ENCODE results near the gene RNF4.
"Not testable (repeated sequence)": the region's sequence is repeated elsewhere in the genome, so short reads cannot be mapped to it uniquely, and the experiment has no call there.

RNF4 gene

DNA sequence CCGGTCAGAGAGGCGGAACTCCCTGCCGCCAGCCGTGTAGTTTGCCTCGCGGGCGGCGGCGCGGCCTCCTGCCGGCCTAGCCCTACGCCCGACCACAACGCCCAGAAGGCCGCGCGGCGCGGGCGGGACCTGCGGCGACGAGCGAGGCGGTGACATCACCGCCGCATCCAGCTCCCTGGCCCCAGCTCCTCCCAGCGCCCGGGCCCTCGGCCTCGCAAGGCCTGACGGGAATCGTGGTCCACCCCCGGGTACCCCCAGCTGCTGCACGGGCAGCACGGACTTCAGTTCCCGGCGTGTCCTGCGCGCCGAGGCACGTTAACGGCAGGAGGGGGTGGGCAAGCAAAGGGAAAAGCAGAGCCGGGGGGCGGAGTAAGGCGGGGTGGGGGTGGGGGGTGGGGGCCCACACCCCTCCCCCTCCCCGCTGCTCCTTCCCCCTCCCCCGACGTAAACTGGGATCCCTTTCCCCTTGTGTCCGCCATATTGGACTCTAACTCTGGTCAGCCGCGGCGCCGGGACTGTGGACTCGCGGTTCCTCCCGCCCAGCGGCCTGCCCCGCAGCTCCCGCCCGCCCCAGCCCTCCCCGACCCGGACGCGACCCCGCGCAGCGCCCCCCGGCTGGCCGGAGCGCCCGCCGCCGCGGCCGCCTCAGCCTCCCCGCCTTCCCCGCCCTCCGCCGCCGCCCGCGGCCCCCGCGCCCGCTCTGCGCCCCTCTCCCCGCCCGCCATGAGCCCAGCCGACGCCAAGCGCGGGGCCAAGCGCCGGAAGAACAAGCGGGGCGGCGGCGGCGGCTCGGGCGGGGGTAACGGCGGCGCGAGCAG is 67.5 kb downstream of the RNF4 start, which contains the start of gene FAM193A:
Gene FAM193A (plus strand): TSS at position 455 of the 818 bp plus-strand sequence. CDS start 269 bp downstream, at position 724.
- DNase-seq, result peak; percentile 83

- DNase-seq, result no peak
Measured at GRCh38 chr4:2537011-2537830, 68.3 kb downstream of the RNF4 start.

GRCh38 chr4:2543580-2544191 is 74.8 kb downstream of the RNF4 start:
- DNase-seq, result not testable (repeated sequence)

DNA sequence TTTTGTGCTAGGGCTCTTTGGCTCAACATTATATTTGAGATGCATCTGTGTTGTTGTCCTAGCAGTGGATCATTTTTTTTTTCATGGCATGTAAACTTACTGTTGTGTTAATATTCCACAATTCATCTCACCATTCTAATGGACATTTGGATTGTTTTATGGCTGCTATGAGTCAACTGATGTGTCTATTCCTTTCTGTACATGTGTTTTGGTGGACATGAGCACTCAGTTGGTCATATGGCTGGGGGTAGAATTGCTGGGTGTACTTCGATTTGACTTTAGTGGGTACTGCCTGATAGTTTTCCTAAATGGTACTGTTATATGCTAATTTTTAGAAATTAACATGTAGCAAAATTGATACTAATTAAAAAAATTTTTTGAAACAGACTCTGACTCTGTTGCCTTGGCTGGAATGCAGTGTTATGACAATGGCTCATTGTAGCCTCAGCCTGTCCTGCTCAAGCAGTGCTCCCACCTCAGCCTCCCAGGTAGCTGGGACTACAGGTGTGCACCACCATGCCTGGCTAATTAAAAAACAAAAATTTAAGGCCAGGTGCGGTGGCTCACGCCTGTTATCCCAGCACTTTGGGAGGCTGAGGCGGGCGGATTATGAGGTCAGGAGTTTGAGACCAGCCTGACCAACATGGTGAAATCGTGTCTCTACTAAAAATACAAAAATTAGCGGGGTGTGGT is 76.6 kb downstream of the RNF4 start:
- DNase-seq, result no peak

GRCh38 chr4:2546286-2546823 is 77.4 kb downstream of the RNF4 start:
- DNase-seq, result no peak

DNA sequence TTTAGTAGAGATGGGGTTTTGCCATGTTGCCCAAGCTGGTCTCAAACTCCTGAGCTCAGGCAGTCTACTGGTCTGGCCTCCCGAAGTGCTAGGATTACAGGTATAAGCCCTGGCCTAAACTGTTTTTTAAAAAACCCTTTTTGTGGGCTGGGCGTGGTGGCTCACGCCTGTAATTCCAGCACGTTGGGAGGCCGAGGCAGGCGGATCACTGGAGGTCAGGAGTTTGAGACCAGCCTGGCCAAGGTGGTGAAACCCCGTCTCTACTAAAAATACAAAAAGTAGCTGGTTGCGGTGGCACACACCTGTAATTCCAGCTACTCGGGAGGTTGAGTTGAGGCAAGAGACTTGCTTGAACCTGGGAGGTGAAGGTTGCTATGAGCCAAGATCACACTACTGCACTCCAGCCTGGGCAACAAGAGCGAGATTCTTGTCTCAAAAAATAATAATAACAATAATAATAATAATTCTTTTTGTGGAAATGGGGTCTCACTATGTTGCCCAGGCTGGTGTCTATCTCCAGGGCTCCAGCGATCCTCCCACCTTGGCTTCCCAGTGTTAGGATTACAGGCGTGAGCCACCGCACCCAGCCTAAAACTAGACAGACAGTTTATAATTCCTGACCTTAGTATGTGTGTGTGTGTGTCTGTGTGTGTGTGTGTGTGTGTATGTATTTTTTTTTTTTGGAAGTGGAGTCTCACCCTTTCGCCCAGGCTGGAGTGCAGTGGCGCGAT is 78.2 kb downstream of the RNF4 start:
- DNase-seq, result not testable (repeated sequence)

DNA sequence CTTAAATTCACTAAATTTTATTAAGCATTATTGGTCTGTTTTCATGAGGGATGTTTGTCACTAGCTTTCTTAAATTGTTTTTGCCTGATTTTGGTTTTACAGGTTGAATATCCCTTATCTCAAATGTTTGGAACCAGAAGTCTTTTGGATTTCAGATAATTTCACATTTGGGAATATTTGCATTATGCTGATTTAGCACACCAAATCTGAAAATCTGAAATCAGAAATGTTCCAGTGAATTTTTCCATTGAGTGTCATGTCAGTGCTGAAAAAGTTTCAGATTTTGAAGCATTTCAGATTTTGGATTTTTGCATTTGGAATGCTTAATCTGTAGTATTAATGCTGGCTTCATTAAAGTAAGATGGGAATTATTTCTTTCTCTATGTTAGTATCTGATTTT is 82.2 kb downstream of the RNF4 start:
- DNase-seq, result no peak

DNA sequence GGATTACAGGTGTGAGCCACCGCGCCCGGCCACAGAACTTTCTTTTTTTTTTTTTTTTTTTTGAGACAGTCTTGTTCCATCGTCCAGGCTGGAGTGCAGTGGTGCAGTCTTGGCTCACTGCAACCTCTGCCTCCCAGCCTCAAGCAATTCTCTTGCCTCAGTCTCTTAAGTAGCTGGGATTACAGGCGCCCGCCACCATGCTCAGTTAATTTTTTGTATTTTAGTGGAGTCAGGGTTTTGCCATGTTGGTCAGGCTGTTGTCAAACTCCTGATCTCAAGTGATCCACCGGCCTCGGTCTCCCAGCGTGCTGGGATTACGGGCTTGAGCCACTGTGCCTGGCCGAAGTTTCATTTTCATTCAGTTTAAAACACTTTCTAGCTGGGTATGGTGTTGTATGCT is 83.9 kb downstream of the RNF4 start:
- no peak for DNase-seq

GRCh38 chr4:2558301-2558700 is 89.4 kb downstream of the RNF4 start:
- no peak for DNase-seq

DNA sequence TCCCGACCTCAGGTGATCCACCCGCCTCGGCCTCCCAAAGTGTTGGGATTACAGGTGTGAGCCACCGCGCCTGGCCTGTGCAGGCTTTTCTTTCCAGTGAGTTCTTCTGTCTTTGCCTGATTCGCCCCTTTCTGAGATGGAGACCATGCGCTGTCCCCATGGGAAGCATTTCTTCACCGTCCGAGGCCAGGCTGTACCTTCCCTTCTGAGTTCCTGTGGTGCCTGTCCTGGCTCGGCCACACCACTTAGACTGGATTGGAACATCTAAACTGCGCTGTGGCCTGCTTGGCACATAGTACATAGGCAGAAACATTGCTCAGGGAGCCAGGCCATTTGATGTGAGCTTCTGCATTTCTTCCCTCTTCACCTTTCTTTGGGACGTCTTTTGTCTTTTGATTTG is 91.3 kb downstream of the RNF4 start:
- no peak for DNase-seq
